Ascending aorta (tissue), 2 donors: ENCODE data around the gene CDYL2. TPM values are rescaled to one million over a fixed set of nuclear protein-coding genes. Genes with fewer than 3 reads are reported as not detected.

Source experiments
- DNase-seq, 2 donors: peaks; one replicate each; pipeline ENCODE4 v3.0.0-alpha.2; 2019; ENCODE audit warnings: low spot score in 2 of 2
- H3K27ac ChIP-seq, 2 donors: fragments of 200-600 bp; sonication (generic); one replicate each; pipeline ENCODE4 v1.5.1; 2016 to 2017; ENCODE audit warnings: mild to moderate bottlenecking in 1 of 2
- H3K27me3 ChIP-seq: fragments of 200-600 bp; sonication (generic); one replicate; pipeline ENCODE4 v1.5.1; 2017
- H3K36me3 ChIP-seq, 2 donors: fragments of 200-600 bp; sonication (generic); one replicate each; pipeline ENCODE4 v1.5.1; 2016
- H3K4me1 ChIP-seq, 2 donors: fragments of 200-600 bp; sonication (generic); one replicate each; pipeline ENCODE4 v1.5.1; 2016 to 2017; ENCODE audit warnings: mild to moderate bottlenecking in 1 of 2
- H3K4me3 ChIP-seq, 2 donors: fragments of 200-600 bp; sonication (generic); one replicate each; pipeline ENCODE4 v1.5.1; 2016 to 2017; ENCODE audit warnings: mild to moderate bottlenecking in 1 of 2
- H3K9me3 ChIP-seq, 2 donors: fragments of 200-600 bp; sonication (generic); one replicate each; pipeline ENCODE4 v1.5.1; 2016
- intact Hi-C: fragments of 100-400 bp; cut with DNase I; formaldehyde crosslinking; loops from one replicate; pipeline ENCODE4 v1.15.1; 2023
- total RNA-seq: library from RNA; depleted of rRNA; stranded (reverse); fragments of >200 nt; gene quantifications from one replicate; pipeline ENCODE4 v1.1.0, GENCODE V29; 2016
- TF ChIP-seq, protein P1 (sequence below), 3 experiments: fragments of 200-600 bp in 2 of 3; fragments of 450-650 bp in 1 of 3; sonication (generic) in 2 of 3; IDR thresholded peaks; one replicate each; pipeline ENCODE4 v1.5.1; 2016 to 2019; ENCODE audit warnings: antibody characterized with exemption in 3 of 3, mild to moderate bottlenecking in 1 of 3, moderate library complexity in 1 of 3

CDYL2 gene
- total RNA-seq, 1 donor from 2014 or later, result 5.0 TPM

- no peaks in the 10 kb centered on the region for H3K4me1 ChIP-seq
- H3K9me3 ChIP-seq, result no peaks in the 10 kb centered on the region
- intact Hi-C loops, result no loop called here
- TF ChIP-seq, protein P1, sequence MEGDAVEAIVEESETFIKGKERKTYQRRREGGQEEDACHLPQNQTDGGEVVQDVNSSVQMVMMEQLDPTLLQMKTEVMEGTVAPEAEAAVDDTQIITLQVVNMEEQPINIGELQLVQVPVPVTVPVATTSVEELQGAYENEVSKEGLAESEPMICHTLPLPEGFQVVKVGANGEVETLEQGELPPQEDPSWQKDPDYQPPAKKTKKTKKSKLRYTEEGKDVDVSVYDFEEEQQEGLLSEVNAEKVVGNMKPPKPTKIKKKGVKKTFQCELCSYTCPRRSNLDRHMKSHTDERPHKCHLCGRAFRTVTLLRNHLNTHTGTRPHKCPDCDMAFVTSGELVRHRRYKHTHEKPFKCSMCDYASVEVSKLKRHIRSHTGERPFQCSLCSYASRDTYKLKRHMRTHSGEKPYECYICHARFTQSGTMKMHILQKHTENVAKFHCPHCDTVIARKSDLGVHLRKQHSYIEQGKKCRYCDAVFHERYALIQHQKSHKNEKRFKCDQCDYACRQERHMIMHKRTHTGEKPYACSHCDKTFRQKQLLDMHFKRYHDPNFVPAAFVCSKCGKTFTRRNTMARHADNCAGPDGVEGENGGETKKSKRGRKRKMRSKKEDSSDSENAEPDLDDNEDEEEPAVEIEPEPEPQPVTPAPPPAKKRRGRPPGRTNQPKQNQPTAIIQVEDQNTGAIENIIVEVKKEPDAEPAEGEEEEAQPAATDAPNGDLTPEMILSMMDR (IDR thresholded peaks at IDR 0.05), result no peak
- DNase-seq, result no peak
- no peak overlapping the region for H3K27ac ChIP-seq
- no peaks in the 10 kb centered on the region for H3K27me3 ChIP-seq
- no peak overlapping the region for H3K4me3 ChIP-seq
- H3K36me3 ChIP-seq, result no peaks in the 10 kb centered on the region
Measured at GRCh38 chr16:80577485-80578280, 226.7 kb downstream of the CDYL2 start.

DNA sequence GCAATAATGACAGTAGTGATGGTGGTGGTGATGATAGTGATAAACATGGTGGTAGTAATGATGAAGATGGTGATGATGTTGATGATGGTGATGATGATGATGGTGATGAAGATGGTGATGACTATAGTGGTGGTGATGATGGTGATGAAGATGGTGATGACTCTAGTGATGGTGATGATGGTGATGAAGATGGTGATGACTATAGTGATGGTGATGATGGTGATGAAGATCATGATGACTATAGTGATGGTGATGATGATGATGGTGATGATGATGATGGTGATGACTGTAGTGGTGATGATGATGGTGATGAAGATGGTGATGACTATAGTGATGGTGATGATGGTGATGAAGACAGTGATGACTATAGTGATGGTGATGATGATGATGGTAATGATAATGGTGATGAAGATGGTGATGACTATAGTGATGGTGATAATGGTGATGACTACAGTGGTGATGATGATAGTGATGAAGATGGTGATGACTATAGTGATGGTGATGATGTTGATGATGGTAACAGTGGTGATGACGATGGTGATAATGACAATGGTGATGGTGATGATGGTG is 228.0 kb downstream of the CDYL2 start:
- Histone ChIP-seq H3K27me3 (no peaks in the 10 kb centered on the region), H3K4me1 (no peaks in the 10 kb centered on the region)
- intact Hi-C loops, result no loop called here

GRCh38 chr16:80573700-80574120 is 230.7 kb downstream of the CDYL2 start:
- TF ChIP-seq, protein P1 (IDR thresholded peaks at IDR 0.05), result no peak
- Histone ChIP-seq H3K4me1 (no peaks in the 10 kb centered on the region), H3K9me3 (no peaks in the 10 kb centered on the region), H3K36me3 (no peaks in the 10 kb centered on the region), H3K27me3 (no peaks in the 10 kb centered on the region), H3K4me3 (no peak overlapping the region), H3K27ac (no peak overlapping the region)
- no peak for DNase-seq
- intact Hi-C loops, result no loop called here

More for the DNA sequence above, 228.0 kb downstream of the CDYL2 start:
- Histone ChIP-seq H3K27ac (no peak overlapping the region), H3K9me3 (no peaks in the 10 kb centered on the region), H3K4me3 (no peak overlapping the region), H3K36me3 (no peaks in the 10 kb centered on the region)
- DNase-seq, result no peak
- TF ChIP-seq, protein P1 (IDR thresholded peaks at IDR 0.05), result no peak

- no peaks in the 10 kb centered on the region for H3K4me1 ChIP-seq
- intact Hi-C loops, result no loop called here
- no peak overlapping the region for H3K27ac ChIP-seq
- TF ChIP-seq, protein P1 (IDR thresholded peaks at IDR 0.05), result no peak
- H3K27me3 ChIP-seq, result no peaks in the 10 kb centered on the region
- no peaks in the 10 kb centered on the region for H3K9me3 ChIP-seq
- no peak overlapping the region for H3K4me3 ChIP-seq
- no peak for DNase-seq
- H3K36me3 ChIP-seq, result no peaks in the 10 kb centered on the region
Measured at GRCh38 chr16:80570106-80570478, 234.3 kb downstream of the CDYL2 start.

DNA sequence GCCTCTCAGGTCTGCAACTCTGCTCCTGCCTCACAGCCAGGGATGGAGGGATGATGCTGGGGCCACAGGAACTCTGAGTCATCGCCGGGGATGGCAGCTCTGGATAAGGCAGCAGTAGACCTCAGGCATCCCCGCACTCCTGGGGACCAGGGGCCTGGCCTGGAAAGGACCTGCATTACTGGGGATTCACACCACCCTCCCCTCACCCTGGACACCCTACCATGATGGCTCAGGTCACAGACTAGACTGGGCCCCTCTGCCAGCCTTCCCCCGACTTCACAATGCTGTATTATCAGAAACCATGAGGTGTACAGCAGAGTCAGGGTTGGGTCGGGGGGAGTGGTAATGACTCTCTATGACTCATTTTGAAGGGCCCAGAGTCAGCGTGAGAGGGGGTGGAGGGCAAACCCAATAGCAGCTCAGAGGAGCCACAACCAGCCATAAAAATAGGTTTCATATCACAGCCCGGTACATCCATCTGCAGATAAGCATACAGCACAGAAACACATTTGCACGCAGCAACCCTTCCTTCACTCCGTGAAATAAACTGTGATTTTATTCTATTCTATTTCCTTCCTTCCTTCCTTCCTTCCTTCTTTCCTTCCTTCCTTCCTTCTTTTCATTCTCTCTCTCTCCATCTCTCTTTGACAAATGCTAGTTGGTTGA is 234.8 kb downstream of the CDYL2 start:
- Histone ChIP-seq H3K27me3 (no peaks in the 10 kb centered on the region), H3K36me3 (no peaks in the 10 kb centered on the region), H3K4me3 (no peak overlapping the region), H3K4me1 (no peaks in the 10 kb centered on the region), H3K9me3 (no peaks in the 10 kb centered on the region), H3K27ac (no peak overlapping the region)
- TF ChIP-seq, protein P1 (IDR thresholded peaks at IDR 0.05), result no peak
- intact Hi-C loops, result no loop called here
- DNase-seq, result no peak
